Liver (tissue), 3 donors: ENCODE measurements around the gene NRROS.

Source experiments
- FOXA1 ChIP-seq: IDR thresholded peaks from 2 replicates; pipeline ENCODE4 v1.6.1; 2016; ENCODE audit warnings: antibody characterized with exemption
- GABPA ChIP-seq, 2 donors: IDR thresholded peaks in 1 of 2; conservative IDR thresholded peaks in 1 of 2; 2 replicates each; pipeline ENCODE4 v1.6.1; 2016; ENCODE audit warnings: antibody characterized with exemption in 2 of 2, mild to moderate bottlenecking in 1 of 2, moderate library complexity in 1 of 2
- JUND ChIP-seq, 2 donors: IDR thresholded peaks; 2 replicates each; pipeline ENCODE4 v1.6.1; 2016; ENCODE audit warnings: antibody characterized with exemption in 2 of 2
- RXRA ChIP-seq, 2 donors: IDR thresholded peaks; 2 replicates each; pipeline ENCODE4 v1.6.1; 2017 to 2018; ENCODE audit warnings: antibody characterized with exemption in 2 of 2, mild to moderate bottlenecking in 1 of 2
- TAF1 ChIP-seq: conservative IDR thresholded peaks from 2 replicates; pipeline ENCODE4 v1.6.1; 2016; ENCODE audit warnings: antibody characterized with exemption, mild to moderate bottlenecking
- TF ChIP-seq, protein P1 (sequence below): fragments of 150-350 bp; IDR thresholded peaks from 2 replicates; pipeline ENCODE4 v1.5.1; 2017; ENCODE audit warnings: improper control_type of control experiment, low read depth, low read length; ENCODE audit not compliant: missing input control
- TF ChIP-seq, protein P2 (sequence below): IDR thresholded peaks from 2 replicates; pipeline ENCODE4 v1.6.1; 2016; ENCODE audit warnings: antibody characterized with exemption
- TF ChIP-seq, protein P3 (sequence below): IDR thresholded peaks from 2 replicates; pipeline ENCODE4 v1.6.1; 2016; ENCODE audit warnings: antibody characterized with exemption
- donor health status: healthy.
- donor health status: healthy.

DNA sequence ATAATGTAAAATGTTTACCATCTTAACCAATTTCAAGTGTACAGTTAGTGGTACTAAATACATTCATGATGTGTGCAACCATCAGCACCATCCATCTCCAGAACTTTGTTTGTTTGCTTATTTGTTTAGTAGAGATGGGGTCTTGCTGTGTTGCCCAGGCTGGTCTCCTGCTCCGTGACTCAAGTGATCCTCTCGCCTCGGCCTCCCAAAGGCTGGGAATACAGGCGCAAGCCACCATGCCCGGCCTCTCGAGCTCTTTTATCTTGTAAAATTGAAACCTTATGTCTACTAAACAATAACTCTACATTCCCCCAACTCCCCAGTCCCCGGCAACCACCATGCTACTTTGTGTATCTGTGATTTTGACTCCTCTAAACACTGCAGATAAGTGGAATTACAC lies 39.1 kb upstream of the NRROS start:
- TF ChIP-seq, protein P1, sequence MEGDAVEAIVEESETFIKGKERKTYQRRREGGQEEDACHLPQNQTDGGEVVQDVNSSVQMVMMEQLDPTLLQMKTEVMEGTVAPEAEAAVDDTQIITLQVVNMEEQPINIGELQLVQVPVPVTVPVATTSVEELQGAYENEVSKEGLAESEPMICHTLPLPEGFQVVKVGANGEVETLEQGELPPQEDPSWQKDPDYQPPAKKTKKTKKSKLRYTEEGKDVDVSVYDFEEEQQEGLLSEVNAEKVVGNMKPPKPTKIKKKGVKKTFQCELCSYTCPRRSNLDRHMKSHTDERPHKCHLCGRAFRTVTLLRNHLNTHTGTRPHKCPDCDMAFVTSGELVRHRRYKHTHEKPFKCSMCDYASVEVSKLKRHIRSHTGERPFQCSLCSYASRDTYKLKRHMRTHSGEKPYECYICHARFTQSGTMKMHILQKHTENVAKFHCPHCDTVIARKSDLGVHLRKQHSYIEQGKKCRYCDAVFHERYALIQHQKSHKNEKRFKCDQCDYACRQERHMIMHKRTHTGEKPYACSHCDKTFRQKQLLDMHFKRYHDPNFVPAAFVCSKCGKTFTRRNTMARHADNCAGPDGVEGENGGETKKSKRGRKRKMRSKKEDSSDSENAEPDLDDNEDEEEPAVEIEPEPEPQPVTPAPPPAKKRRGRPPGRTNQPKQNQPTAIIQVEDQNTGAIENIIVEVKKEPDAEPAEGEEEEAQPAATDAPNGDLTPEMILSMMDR: no peak
- TF ChIP-seq GABPA (IDR thresholded peaks at IDR 0.05 in 1 of 2, conservative IDR thresholded peaks at IDR 0.05 in 1 of 2): no peak
- TF ChIP-seq, protein P2, sequence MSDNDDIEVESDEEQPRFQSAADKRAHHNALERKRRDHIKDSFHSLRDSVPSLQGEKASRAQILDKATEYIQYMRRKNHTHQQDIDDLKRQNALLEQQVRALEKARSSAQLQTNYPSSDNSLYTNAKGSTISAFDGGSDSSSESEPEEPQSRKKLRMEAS: no peak
- no peak for TF ChIP-seq FOXA1
- TF ChIP-seq, protein P3, sequence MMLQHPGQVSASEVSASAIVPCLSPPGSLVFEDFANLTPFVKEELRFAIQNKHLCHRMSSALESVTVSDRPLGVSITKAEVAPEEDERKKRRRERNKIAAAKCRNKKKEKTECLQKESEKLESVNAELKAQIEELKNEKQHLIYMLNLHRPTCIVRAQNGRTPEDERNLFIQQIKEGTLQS: no peak
- no peak for TF ChIP-seq TAF1
- TF ChIP-seq JUND (IDR thresholded peaks at IDR 0.05): no peak
- no peak for TF ChIP-seq RXRA (IDR thresholded peaks at IDR 0.05)
